Natural killer cell (primary cell): ENCODE results near the gene XRCC4. TPM values are rescaled to one million over a fixed set of nuclear protein-coding genes. Genes with fewer than 3 reads are reported as not detected.

Experiments used
- ATAC-seq, 3 donors: fragments of 150-1000 bp in 2 of 3; fragments of 200-7000 bp in 1 of 3; cut with Tn5 transposase; 1 replicate in 1 of 3; 2 replicates in 2 of 3; pipeline ENCODE4 v1.10.0; 2021; ENCODE audit warnings: mild to moderate bottlenecking in 2 of 3, moderate library complexity in 2 of 3
- DNase-seq, 2 donors: peaks; one replicate each; pipeline versions ENCODE4 v3.0.0 to v3.0.0-alpha.2; 2013 to 2021; ENCODE audit warnings: mixed read lengths in 1 of 2
- H3K27ac ChIP-seq: one replicate; pipeline ENCODE4 v1.5.1; 2013; ENCODE audit warnings: mild to moderate bottlenecking, low read length
- H3K27me3 ChIP-seq: one replicate; pipeline ENCODE4 v1.6.1; 2013; ENCODE audit warnings: low read length; ENCODE audit not compliant: control insufficient read depth, insufficient read depth
- H3K36me3 ChIP-seq: one replicate; pipeline ENCODE4 v1.6.1; 2013; ENCODE audit warnings: low read length; ENCODE audit not compliant: control insufficient read depth, insufficient read depth
- H3K4me1 ChIP-seq: one replicate; pipeline ENCODE4 v1.6.1; 2013; ENCODE audit warnings: low read length; ENCODE audit not compliant: control insufficient read depth, insufficient read depth
- H3K4me3 ChIP-seq: one replicate; pipeline ENCODE4 v1.5.1; 2013; ENCODE audit warnings: low read length
- H3K9me3 ChIP-seq: one replicate; pipeline ENCODE4 v1.6.1; 2013; ENCODE audit warnings: low read length; ENCODE audit not compliant: control insufficient read depth, insufficient read depth
- H3K27ac Mint-ChIP-seq, 2 donors: one replicate each; pipeline ENCODE4 v1.8.0; 2022; ENCODE audit warnings: mild to moderate bottlenecking in 2 of 2, mixed read lengths in 2 of 2, moderate library complexity in 1 of 2
- H3K27me3 Mint-ChIP-seq, 2 donors: one replicate each; pipeline ENCODE4 v1.8.0; 2022; ENCODE audit warnings: low read depth in 2 of 2, mixed read lengths in 2 of 2
- H3K36me3 Mint-ChIP-seq: one replicate; pipeline ENCODE4 v1.8.0; 2022; ENCODE audit warnings: mixed read lengths
- H3K4me1 Mint-ChIP-seq, 2 donors: one replicate each; pipeline ENCODE4 v1.8.0; 2022; ENCODE audit warnings: mixed read lengths in 2 of 2
- H3K4me3 Mint-ChIP-seq: one replicate; pipeline ENCODE4 v1.8.0; 2022; ENCODE audit warnings: mild to moderate bottlenecking, moderate library complexity, mixed read lengths
- H3K9me3 Mint-ChIP-seq, 2 donors: one replicate each; pipeline ENCODE4 v1.8.0; 2022; ENCODE audit warnings: mixed read lengths in 2 of 2
- CTCF ChIP-seq: fragments of 200-600 bp; IDR thresholded peaks from one replicate; pipeline ENCODE4 v1.8.0; 2022; ENCODE audit warnings: antibody characterized with exemption
- WGBS: methylation state at CpG from one replicate; pipeline ENCODE4 v1.1.7; 2013; ENCODE audit warnings: missing lambda C conversion rate; ENCODE audit not compliant: insufficient coverage; 5-methylcytosine and 5-hydroxymethylcytosine counted together
- intact Hi-C: fragments of 100-400 bp; cut with micrococcal nuclease; formaldehyde crosslinking; loops from one replicate; pipeline ENCODE4 v1.14.2; 2022
- total RNA-seq, 4 donors: library from RNA; stranded (reverse); fragments of 120-200 nt in 1 of 4; gene quantifications; one replicate each; pipeline versions ENCODE4 v1.2.3 to v1.2.4, GENCODE V29; 2013 to 2022

The XRCC4 gene
- total RNA-seq, 3 donors from 2014 or later (not counting 1 experiment from before 2014, with no cell fraction given): 6.0 to 8.6 (median 7.0) TPM

- Histone ChIP-seq H3K36me3 (peaks cover 4% of the 10 kb centered on the region), H3K4me1 (peaks cover 3% of the 10 kb centered on the region), H3K9me3 (no peaks in the 10 kb centered on the region), H3K27me3 (no peaks in the 10 kb centered on the region), H3K4me3 (no peak overlapping the region), H3K27ac (no peak overlapping the region)
- Mint-ChIP-seq H3K27me3 (no peaks in the 10 kb centered on the region), H3K27ac (no peak overlapping the region), H3K4me3 (no peak overlapping the region), H3K9me3 (no peaks in the 10 kb centered on the region), H3K36me3 (no peaks in the 10 kb centered on the region), H3K4me1 (peaks cover 68 to 72% of the 10 kb centered on the region in 2 donors)
- intact Hi-C loops: no loop called here
- DNase-seq: no peak
- ATAC-seq: no peak
- TF ChIP-seq CTCF: no peak
- 84% methylated on average over 2 of the region's 2 CpGs for WGBS
Measured at GRCh38 chr5:83069096-83069799, 8.1 kb upstream of the XRCC4 start.

DNA sequence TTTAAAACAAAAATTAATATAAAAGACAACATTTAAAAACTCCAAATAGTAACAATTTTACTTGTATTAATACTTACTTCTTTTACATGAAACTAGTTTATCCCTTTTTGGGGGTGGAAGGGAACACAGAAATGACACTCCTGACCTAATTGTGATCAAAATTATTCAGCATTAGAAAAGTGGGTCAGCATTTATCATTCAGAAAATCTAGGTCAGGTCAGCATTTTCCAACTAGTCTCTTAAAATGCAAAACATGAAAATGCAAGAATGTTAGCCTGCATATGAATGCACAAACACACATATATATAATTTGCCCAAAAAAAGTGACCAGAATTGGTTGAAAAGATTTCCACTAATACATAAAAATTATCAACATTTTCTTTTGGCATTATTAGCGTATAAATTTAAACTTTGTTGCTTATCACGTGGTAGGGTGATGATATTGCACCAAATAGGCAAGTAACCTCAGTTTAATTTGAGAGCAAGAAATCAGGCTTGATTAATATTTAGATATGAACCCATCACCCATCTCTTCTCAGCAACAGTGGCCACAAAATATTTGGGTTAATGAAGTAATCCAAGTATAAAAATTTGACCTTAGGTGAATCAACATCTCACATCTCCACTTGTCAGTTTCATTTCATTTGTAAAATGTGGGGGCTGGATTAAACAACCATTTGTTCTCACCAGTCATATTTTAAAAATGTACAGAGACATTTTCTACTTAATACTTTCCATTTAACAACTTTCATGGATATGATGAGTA lies 5.9 kb upstream of the XRCC4 start:
- DNase-seq (no peak), ATAC-seq (no peak)
- Mint-ChIP-seq H3K27me3 (no peaks in the 10 kb centered on the region), H3K27ac (peak overlapping the region; percentile 33 to 75), H3K36me3 (no peaks in the 10 kb centered on the region), H3K4me1 (peaks cover 69 to 73% of the 10 kb centered on the region in 2 donors), H3K4me3 (peak overlapping the region; percentile 1), H3K9me3 (no peaks in the 10 kb centered on the region)
- no peaks in the 10 kb centered on the region for H3K9me3 ChIP-seq
- no peaks in the 10 kb centered on the region for H3K27me3 ChIP-seq
- no peak for TF ChIP-seq CTCF
- intact Hi-C loops: loop anchor here (10.0 kb wide), 1 partner anchor 797 kb away; the partner anchor contains the start of gene RPS23
- H3K36me3 ChIP-seq: no peaks in the 10 kb centered on the region
- no CpG with 5 or more reads among the region's 2 CpGs for WGBS
- no peak overlapping the region for H3K27ac ChIP-seq
- H3K4me3 ChIP-seq: no peak overlapping the region
- H3K4me1 ChIP-seq: peaks cover 3% of the 10 kb centered on the region

DNA sequence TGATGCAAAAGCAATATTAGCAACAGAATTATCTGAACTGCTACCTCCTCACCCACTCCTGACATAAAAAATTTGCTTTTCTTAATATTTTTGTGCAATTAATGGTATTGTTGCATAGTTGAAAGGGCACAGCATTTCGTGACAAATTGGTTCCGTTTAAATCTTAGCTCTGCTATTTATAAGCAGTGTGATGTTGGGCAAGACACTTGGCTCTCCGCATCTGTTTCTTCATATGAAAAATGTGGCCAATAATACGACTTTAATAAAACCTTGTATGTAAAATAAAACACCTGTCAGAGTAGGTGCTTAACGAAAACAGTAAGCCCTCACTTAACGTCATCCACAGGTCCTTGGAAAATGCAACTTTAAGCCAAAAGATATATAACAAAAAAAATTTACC lies 4.4 kb upstream of the XRCC4 start:
- Histone ChIP-seq H3K36me3 (no peaks in the 10 kb centered on the region), H3K27ac (no peak overlapping the region), H3K4me1 (peaks cover 5% of the 10 kb centered on the region), H3K9me3 (no peaks in the 10 kb centered on the region), H3K4me3 (no peak overlapping the region), H3K27me3 (no peaks in the 10 kb centered on the region)
- H3K36me3 Mint-ChIP-seq: no peaks in the 10 kb centered on the region
- 94% methylated on average over 6 of the region's 6 CpGs for WGBS
- H3K4me3 Mint-ChIP-seq: no peak overlapping the region
- peak overlapping the region in 1 of 2 donors; percentile 32 for H3K27ac Mint-ChIP-seq
- no peaks in the 10 kb centered on the region for H3K9me3 Mint-ChIP-seq
- H3K4me1 Mint-ChIP-seq: peaks cover 75 to 77% of the 10 kb centered on the region in 2 donors
- intact Hi-C loops: loop anchor here (10.0 kb wide), 1 partner anchor 798 kb away; the partner anchor contains the start of gene RPS23
- no peaks in the 10 kb centered on the region for H3K27me3 Mint-ChIP-seq
- ATAC-seq (no peak), DNase-seq (no peak)
- no peak for TF ChIP-seq CTCF
